LHCN-M2 (cell line): Measurements from ENCODE around the gene GSTM3. TPM values are rescaled to one million over a fixed set of nuclear protein-coding genes. Genes with fewer than 3 reads are reported as not detected.

Experiments
- DNase-seq: peaks from one replicate; pipeline ENCODE4 v3.0.0-alpha.2; 2012; ENCODE audit warnings: low read depth
- polyA plus RNA-seq: library from polyadenylated mRNA; unstranded; fragments of >200 nt; gene quantifications from one replicate; pipeline ENCODE4 v1.2.1, GENCODE V29; 2012; ENCODE audit warnings: missing spikeins
- total RNA-seq: library from RNA; depleted of rRNA; stranded (reverse); fragments of >200 nt; gene quantifications from 2 replicates; pipeline ENCODE4 v1.2.3, GENCODE V29; 2014; rRNA removed

GSTM3 gene
- total RNA-seq, result 13.2 and 16.3 TPM in 2 replicates
- polyA plus RNA-seq, result 49.9 TPM

- DNase-seq, result no peak
Observed at GRCh38 chr1:109740615-109741373, at the start of gene GSTM3. Gene GSTM3, minus strand, starts transcription at chr1:109741038. Its CDS starts 751 bp downstream, at chr1:109740287.

- DNase-seq, result no peak
Observed at GRCh38 chr1:109790329-109790728, 49.5 kb upstream of the GSTM3 start.

GRCh38 chr1:109789551-109790180 is 48.8 kb upstream of the GSTM3 start:
- no peak for DNase-seq

GRCh38 chr1:109788695-109789521 is 48.1 kb upstream of the GSTM3 start:
- peak; percentile 10 for DNase-seq

- DNase-seq, result no peak
Observed at GRCh38 chr1:109787845-109788601, 47.2 kb upstream of the GSTM3 start.

- no peak for DNase-seq
Observed at GRCh38 chr1:109787211-109787844, 46.5 kb upstream of the GSTM3 start.

GRCh38 chr1:109786531-109787021 is 45.7 kb upstream of the GSTM3 start:
- DNase-seq, result no peak

- no peak for DNase-seq
Observed at GRCh38 chr1:109786112-109786480, 45.3 kb upstream of the GSTM3 start.

- no peak for DNase-seq
Observed at GRCh38 chr1:109785446-109786111, 44.7 kb upstream of the GSTM3 start.

- DNase-seq, result no peak
Observed at GRCh38 chr1:109784551-109785252, 43.9 kb upstream of the GSTM3 start.

- peak; percentile 79 for DNase-seq
Observed at GRCh38 chr1:109783436-109783835, 42.6 kb upstream of the GSTM3 start.

GRCh38 chr1:109782927-109783326 is 42.1 kb upstream of the GSTM3 start:
- DNase-seq, result no peak

- no peak for DNase-seq
Observed at GRCh38 chr1:109782514-109782913, 41.7 kb upstream of the GSTM3 start.

- DNase-seq, result no peak
Observed at GRCh38 chr1:109781806-109782205, 41.0 kb upstream of the GSTM3 start.

- DNase-seq, result no peak
Observed at GRCh38 chr1:109780982-109781381, 40.1 kb upstream of the GSTM3 start.

GRCh38 chr1:109777980-109778625 is 37.3 kb upstream of the GSTM3 start:
- DNase-seq, result no peak

GRCh38 chr1:109777436-109777835 is 36.6 kb upstream of the GSTM3 start:
- no peak for DNase-seq

- DNase-seq, result peak; percentile 78
Observed at GRCh38 chr1:109776911-109777310, 36.1 kb upstream of the GSTM3 start.

- no peak for DNase-seq
Observed at GRCh38 chr1:109776206-109776835, 35.5 kb upstream of the GSTM3 start.
